HG03175 (cell line): ENCODE results near the gene MRPL18.
"Not testable (repeated sequence)": the region's sequence is repeated elsewhere in the genome, so short reads cannot be mapped to it uniquely, and the experiment has no call there.

Source experiments
- ATAC-seq: cut with Tn5 transposase; IDR thresholded peaks from one replicate; pipeline ENCODE4 v1.9.1; 2021; ENCODE audit warnings: mild to moderate bottlenecking, moderate library complexity; ENCODE audit not compliant: unreplicated experiment

The MRPL18 gene

DNA sequence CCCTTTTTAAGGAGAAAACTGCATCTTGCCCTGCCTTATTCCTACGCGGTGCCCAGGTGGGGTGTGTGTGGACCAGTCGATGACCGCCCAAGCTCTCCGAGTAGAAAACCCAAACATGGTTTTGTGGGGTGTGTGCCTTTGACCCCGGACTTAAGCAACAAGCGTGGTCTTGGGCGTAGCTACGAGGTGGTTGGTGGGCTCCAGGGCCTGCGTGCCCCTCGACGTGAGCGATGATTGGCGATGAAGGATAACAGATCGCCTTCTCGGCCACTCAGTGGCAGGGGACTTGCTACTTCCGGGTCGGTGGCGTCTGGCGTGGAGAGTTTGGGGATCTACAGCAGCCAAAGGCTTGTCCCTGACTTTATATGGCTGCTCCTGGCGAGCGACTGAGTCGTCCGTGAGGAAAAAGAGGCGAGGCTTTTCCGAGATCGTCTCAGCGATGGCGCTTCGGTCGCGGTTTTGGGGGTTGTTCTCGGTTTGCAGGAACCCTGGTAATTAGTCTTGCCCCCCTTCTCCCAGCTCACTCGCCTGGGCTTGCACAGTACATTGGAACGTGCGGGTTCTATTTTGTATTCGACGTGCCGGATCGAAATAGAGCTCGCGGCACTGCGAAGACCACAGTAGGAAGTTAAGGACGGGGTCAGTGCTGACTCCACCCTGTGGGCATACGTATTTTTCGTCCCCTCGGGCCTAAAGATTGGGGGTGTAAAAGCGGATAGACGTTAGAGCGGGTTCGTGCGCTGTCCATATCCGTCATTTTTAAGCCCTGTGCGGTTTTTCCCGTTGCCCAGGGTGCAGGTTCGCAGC lies at the start of gene MRPL18:
TSS of gene MRPL18 (plus strand) at position 319 of the 807 bp plus-strand sequence. CDS start at position 440, 121 bp downstream.
- ATAC-seq: peak; percentile 82

- no peak for ATAC-seq
Observed at GRCh38 chr6:159742165-159742564, 48.1 kb upstream of the MRPL18 start.

DNA sequence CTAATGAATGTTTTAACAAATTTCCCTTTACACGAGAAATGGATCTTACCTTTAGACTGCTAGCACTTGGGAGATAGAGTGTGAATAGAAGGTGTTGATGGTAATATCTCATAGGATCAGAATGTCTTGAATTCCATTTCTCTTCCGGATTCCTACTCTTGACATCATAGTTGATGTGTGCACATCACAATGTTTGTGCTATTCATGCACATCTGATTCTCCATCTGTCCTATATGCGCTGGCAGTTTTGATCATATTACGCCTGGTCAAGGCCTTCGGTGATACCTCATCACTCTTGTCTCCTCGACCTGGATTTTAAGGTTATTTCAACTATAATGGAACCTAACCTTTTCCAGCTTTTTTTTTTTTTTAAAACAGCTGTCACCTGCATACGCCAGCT lies 45.2 kb upstream of the MRPL18 start:
- no peak for ATAC-seq

- no peak for ATAC-seq
Observed at GRCh38 chr6:159746759-159747158, 43.5 kb upstream of the MRPL18 start.

- ATAC-seq: not testable (repeated sequence)
Observed at GRCh38 chr6:159748127-159748526, 42.1 kb upstream of the MRPL18 start.

- no peak for ATAC-seq
Observed at GRCh38 chr6:159751448-159751847, 38.8 kb upstream of the MRPL18 start.

GRCh38 chr6:159753081-159753872 lies 37.0 kb upstream of the MRPL18 start:
- ATAC-seq: no peak

DNA sequence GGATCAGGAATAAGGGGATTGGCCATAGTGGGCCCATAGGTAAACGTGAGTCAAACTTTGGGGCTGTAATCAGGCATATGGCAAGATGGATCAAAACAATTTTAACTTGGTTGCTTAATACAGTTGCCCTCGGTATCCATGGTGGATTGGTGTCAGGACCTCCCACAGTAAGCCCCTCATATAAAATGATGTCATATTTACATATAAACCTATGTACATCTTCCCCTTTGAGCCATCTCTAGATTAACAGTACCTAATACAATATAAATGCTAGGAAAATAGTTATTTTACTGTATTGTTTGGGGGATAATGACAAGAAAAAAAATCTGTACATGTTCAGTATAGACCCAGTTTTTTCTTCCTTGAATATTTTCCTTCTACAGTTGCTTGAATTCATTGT lies 35.9 kb upstream of the MRPL18 start:
- ATAC-seq: no peak

DNA sequence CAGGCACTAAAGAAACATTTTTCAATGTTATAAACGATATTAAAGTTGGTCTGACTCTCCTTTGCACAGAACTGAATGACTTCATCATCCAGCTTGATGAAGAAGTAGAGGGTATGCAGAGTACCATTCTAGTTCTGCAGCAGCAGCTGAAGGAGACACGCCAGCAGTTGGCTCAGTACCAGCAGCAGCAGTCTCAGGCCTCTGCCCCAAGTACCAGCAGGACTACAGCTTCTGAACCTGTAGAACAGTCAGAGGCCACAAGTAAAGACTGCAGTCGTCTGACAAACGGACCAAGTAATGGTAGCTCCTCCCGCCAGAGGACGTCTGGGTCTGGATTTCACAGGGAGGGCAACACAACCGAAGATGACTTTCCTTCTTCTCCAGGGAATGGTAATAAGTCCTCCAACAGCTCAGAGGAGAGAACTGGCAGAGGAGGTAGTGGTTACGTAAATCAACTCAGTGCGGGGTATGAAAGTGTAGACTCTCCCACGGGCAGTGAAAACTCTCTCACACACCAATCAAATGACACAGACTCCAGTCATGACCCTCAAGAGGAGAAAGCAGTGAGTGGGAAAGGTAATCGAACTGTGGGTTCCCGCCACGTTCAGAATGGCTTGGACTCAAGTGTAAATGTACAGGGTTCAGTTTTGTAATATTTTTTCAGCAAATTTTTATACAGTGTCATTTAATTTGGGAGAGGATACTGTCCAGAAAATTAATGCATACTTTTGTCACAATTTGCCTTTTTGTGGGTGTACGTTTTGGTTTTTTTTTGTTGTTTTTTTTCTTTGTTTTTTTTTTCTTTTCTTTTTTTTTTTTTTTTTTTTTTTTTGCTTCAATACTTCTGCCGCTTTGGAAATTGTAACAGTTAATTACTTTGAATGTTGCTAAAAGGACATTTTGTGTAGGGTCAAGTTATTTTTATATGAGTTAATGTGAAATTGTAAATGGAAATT lies 35.0 kb upstream of the MRPL18 start:
- ATAC-seq: no peak

DNA sequence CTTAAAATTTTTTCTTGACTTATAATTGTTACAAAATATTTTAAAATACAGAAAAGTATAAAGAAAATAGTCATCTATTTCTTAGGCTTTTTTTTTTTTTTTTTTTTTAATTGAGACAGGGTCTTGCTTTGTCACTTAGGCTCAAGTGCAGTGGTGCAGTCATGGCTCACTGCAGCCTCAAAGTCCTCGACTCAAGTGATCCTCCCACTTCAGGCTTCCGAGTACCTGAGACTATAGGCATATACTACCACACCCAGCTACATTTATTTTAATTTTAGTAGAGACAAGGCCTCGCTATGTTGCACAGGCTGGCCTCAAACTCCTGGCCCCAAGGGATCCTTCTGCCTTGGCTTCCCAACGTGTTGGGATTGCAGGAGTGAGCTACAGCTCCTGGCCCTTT lies 33.8 kb upstream of the MRPL18 start:
- no peak for ATAC-seq

- no peak for ATAC-seq
Observed at GRCh38 chr6:159758031-159759001, 32.0 kb upstream of the MRPL18 start.

GRCh38 chr6:159759645-159760044 lies 30.6 kb upstream of the MRPL18 start:
- ATAC-seq: no peak

GRCh38 chr6:159760602-159761057 lies 29.6 kb upstream of the MRPL18 start:
- ATAC-seq: no peak

DNA sequence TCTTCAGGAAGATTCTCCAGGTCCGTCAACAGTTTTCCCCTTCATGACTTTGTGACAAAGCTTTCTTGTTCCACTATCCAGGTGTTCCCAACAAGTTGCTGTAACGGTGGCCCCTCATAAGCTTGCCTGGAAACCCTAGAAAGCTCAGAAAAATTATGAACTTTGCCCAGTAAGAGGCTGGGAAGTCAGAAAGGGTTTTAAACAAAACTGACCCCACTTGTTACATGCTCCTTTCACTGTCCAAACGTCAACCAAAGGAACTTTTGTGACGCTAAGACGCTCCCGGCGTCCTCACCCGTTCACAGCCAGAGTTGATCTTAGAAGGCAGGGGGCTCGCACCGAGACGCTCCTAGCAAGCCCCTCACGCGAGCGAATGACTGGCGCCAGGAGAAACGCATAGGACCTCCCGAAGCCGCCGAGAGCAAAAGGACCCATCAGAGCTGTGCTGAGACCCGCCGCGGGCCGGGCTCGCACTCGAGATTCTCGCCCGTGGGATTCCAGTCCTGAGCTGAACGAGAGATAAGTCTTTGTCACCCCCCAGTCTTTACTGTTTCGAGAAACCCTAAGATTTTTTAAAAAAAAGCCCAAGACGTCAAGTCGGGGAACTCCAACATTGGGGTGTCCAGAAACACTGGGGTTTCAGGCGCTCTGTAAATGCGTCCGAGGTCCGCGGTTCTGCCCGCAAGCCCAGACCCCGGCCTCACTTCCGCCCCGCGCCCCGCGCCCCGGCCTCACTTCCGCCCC lies 29.0 kb upstream of the MRPL18 start:
- no peak for ATAC-seq

DNA sequence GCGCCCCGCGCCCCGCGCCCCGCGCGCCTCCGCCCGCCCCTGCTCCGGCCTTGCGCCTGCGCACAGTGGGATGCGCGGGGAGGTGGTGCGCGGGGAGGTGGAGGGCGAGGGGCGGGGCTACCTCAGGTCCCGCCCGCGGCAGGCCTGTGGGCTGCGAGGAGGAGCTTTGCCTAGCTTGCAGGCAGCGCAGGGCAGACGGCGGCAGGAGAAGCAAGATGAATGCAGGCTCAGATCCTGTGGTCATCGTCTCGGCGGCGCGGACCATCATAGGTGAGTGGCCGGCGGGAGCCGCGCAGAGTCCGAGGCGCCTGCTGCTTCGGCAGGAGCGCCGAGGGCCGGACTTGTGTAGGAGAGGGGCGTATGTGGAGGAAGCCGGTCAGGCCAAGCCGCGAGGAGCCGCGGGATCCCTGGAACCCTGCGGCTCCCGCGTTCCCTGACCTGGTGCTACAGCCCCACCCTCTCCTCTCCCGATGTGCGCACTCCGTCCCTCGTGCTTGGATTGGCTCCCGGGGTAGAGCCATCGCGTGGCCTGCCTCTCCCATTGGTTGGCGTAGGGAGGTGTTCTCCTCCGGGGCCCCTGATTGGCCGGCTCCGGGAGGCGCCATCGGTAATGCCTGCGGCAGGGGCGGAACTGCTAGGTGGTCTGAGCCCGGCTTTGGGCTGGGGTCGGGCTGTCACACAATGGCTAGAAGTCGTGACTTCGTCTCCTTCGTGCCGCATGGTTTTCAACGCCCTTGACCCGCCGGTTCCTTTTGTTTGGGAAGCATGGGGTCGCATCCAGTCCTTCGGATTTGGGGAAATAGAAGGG lies 28.2 kb upstream of the MRPL18 start, which contains the start of gene ACAT2:
TSS of gene ACAT2 (plus strand) at position 173 of the 808 bp plus-strand sequence. CDS start at position 216, 43 bp downstream.
- ATAC-seq: peak; percentile 96

GRCh38 chr6:159762681-159763293 lies 27.5 kb upstream of the MRPL18 start:
- peak; percentile 15 for ATAC-seq

GRCh38 chr6:159766906-159767305 lies 23.4 kb upstream of the MRPL18 start:
- ATAC-seq: no peak

- ATAC-seq: no peak
Observed at GRCh38 chr6:159769470-159769869, 20.8 kb upstream of the MRPL18 start.
